OCI-M2 (cell line): ENCODE measurements around the gene SIK3.

ENCODE experiments used
- DNase-seq: peaks from one replicate; lab custom pipeline; 2025; ENCODE audit not compliant: unreplicated experiment; lab: John Stamatoyannopoulos, UW

SIK3 gene

DNA sequence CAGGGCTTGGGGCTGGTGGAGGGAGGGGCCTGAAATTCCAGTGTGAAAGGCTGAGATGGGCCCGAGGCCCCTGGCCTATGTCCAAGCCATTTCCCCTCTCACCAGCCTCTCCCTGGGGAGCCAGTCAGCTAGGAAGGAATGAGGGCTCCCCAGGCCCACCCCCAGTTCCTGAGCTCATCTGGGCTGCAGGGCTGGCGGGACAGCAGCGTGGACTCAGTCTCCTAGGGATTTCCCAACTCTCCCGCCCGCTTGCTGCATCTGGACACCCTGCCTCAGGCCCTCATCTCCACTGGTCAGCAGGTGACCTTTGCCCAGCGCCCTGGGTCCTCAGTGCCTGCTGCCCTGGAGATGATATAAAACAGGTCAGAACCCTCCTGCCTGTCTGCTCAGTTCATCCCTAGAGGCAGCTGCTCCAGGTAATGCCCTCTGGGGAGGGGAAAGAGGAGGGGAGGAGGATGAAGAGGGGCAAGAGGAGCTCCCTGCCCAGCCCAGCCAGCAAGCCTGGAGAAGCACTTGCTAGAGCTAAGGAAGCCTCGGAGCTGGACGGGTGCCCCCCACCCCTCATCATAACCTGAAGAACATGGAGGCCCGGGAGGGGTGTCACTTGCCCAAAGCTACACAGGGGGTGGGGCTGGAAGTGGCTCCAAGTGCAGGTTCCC, 268.6 kb downstream of the SIK3 start, which contains the start of gene APOC3:
TSS of gene APOC3 (plus strand) at position 383 of the 659 bp plus-strand sequence. CDS start 676 bp downstream, outside the sequence.
- DNase-seq: no peak

GRCh38 chr11:116828632-116829524, 269.4 kb downstream of the SIK3 start:
- no peak for DNase-seq

- no peak for DNase-seq
Observed at GRCh38 chr11:116827461-116827860, 270.8 kb downstream of the SIK3 start.

DNA sequence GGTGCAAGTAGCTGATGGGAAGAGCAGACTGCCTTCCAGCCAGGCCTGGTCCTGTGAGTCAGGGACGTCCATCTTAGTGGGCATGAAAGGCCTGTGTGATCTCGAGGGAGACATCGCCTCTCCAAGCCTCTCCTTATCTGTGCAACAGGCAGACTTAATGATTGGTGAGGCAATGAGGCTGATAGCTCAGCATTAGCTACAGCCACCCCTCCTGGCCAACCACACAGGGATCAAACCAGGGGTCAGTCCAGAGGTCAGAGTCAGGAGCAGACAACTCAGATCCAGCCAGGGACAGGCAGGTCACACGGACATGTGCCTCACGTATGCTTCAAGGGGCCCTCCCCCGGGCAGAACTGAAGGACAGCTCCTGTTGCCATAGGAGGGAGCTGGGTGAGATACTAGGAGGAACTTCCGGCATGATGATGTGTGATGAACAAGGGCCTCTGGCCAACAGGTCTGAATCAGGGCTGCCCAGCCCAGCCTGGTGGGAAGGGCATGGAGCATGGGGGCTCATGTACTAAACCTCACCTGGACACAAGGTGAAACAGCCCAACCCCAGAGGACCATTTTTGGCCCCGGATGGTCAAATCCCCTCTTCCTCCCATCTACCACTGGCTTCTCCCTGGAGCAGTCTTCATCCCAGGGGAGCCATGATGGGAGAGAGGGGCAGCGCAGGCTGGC, 271.3 kb downstream of the SIK3 start:
- DNase-seq: no peak

DNA sequence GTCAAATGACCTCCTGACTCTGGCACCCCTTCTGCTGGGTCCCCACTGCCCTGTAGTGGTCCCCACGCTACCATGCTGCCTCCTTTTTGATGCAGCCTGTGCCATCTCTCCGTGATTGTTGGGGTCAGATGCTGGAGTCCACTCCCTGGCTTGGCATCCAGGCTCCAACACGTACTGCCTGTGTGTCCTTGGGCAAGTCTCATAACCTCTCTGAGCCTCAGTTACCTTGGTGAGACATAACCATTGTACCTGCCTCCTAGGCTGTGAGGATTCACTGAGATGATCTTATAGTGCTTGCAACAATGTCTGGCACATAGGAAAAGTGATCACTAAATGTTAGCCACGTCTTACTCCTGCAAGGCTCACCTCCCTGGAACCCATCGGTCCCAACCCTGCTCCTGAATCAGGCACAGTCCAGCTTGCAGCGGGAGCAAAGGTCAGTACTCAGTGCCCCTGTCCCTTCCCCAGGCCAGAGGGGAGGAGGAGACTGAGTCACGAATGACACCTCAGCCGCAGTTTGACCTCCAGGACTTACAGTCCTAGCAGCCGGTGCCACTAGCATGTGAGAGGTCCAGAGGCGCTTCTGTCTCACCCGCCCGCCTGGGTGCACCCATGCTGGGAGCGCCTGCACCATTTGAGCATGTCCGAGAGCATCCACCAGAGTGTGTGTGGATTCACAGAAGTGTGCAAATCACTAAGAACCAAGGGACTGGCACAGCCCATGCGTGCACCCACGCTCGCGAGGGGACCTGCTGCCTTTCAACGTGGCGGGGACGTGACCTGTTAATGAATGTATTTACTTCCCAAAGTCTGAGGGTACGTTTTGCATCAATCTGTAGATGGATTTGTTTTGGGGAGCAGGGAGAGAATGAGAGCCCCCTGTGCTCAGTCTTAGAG, 272.1 kb downstream of the SIK3 start:
- no peak for DNase-seq

- DNase-seq: no peak
Observed at GRCh38 chr11:116825434-116825833, 272.8 kb downstream of the SIK3 start.

- no peak for DNase-seq
Observed at GRCh38 chr11:116823031-116823843, 275.0 kb downstream of the SIK3 start, which contains the start of gene APOA4. Gene APOA4, minus strand, starts transcription at chr11:116823304. Its CDS starts 113 bp downstream, at chr11:116823191.

- DNase-seq: no peak
Observed at GRCh38 chr11:116822575-116822974, 275.7 kb downstream of the SIK3 start.

- DNase-seq: no peak
Observed at GRCh38 chr11:116821050-116821918, 276.9 kb downstream of the SIK3 start.

DNA sequence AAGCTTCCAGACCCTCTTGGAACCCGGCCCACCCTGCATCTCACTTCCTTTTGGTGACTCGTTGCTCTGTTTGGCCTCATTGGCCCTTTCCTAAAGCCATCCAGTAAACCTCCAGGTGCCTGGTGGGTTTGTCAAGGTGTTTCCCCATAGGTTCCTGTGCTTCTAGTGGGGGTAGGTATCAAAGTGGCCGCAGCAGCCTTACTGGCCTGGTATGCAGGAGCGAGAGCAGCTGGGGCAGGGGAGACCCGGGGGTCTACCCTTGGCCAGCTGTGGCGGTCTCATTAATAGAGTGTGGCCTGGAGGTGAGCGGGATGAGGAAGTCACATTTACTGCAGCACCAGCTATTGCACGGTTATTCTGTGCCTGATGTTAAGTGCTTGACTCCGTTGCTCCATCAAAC, 279.2 kb downstream of the SIK3 start:
- no peak for DNase-seq

DNA sequence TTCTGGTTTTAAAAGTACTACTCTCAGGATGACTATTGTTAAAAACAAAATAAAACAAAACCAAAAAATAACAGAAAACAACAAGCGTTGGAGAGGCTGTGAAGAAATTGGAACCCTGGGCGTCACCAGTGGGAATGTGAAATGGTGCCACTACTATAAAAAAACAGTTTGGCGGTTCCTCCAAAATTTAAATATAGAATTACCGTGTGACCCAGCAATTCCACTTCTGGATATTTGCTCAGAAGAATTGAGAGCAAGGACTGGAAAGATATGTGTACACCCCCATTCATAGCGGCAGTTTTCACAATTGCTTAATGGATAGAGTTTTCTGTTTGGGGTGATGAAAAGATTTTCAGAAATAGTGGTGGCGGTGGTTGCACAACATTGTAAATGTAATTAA, 283.7 kb downstream of the SIK3 start:
- no peak for DNase-seq

DNA sequence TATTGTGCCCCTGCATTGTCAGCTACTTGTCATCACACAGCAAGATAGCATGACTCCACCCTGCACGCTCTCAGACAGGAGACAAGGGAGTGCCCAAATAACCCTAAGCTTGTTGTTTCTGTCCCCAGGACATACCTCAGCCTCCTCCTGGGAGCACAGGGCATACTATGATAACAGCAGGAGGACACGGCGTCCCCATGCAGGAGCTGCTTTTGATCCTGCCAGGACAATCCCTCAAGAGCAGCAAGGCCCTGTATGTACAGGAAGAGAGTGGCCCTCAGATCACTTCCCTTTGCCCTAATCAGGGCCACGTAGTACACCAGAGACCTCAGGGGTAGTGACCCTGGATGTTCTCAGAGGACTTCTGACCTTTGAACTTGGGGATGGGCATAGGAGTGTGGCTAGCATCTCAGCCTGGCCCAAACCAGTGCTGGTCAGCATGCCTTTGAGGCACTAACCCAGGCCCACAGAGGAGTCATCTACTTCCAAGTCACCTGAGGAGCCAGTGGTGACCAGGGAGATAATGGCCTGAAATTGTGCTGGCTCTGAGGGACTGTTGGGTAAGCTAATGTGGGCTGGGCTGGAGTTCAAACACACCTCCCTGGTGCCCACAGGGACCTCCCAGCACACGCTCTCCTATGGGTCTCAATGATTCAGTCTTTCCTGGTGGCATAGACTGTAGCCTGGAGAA, 284.3 kb downstream of the SIK3 start:
- no peak for DNase-seq

DNA sequence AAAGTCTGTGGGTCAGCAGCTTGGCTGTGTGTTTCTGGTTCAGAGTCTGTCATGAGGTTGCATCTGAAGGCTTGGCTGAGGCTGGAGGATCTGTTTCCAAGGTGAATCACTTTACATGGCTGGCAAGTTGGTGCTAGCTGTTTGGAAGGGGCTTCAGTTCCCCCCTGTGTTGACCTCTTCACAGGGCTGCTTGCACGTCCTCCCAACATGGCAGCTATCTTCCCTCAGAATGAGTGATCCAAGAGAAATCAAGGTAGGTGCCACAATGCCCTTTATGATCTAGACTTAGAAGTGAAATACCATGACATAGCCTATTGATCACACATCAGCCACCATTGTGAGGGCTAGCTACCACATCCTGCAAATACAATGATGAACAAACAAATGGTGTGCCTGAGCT, 285.1 kb downstream of the SIK3 start:
- DNase-seq: no peak

GRCh38 chr11:116812109-116812508, 286.1 kb downstream of the SIK3 start:
- no peak for DNase-seq

DNA sequence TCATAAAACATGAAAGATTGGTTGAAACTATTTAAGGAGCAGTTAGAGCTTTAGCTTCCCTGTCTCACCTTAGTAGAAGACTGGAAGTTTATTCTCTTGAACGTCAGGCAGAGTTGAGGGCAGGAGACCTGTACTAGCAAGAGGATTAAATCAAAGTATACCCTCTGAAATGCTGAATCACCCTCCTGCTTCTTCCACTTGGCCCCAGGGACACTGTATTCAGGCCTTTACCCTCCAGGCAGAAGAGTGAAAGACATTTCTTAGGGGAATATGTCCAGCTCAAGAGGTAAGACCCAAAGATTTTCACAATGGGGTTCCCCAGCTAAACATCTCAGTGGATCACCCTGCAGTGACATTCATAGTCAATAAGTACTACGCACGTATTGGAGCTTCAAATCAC, 287.0 kb downstream of the SIK3 start:
- no peak for DNase-seq

DNA sequence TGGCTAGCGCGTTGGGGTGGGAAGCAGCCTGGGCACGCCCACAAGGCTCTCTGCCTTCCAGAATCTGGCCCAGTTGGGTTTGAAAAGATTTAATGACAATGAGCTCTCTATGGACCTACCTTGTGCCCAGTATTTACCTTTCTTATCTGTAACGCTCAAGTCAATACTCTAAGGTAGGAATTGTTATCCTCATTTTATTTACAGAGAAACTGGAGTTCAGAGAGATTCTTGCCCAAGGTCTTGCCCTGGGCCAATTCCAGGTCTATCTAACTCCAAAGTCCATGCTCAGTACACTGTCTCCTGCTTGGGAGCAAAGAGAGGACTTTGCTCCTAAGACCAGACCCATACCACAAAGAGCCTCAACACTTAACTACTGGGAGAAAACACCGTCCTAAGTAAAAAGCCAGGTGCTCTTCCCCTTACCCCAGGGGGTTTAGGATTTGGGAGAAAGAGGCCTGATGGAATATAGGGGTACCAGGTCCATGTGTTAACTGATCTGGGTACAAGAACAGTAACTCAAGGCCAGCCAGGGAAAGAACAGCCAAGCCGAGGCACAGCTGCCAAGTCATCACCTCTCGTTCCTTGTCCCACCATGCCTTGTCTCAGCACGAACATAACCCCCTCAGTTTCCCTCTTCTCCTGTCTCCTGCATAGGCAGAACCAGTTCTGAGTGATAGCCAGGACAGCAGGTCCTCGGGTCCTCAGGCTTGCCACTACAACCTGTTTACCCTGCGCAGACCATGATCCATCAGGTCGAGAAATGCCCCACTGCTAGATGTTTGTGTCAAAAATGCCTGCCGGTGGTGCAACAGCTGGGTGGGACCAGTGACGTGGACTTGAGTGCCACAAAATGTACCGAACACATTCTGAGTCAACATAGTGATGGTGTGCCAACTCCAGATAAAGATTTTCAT, 289.7 kb downstream of the SIK3 start:
- DNase-seq: no peak

GRCh38 chr11:116807601-116808261, 290.5 kb downstream of the SIK3 start:
- DNase-seq: no peak
